GM21423 (cell line): ENCODE data around the gene DDX6.
A peak's percentile ranks its signal among the peaks of the same experiment; 100 is the strongest.
"Not testable (repeated sequence)": the region's sequence is repeated elsewhere in the genome, so short reads cannot be mapped to it uniquely, and the experiment has no call there.

Experiments
- ATAC-seq: cut with Tn5 transposase; IDR thresholded peaks from one replicate; pipeline ENCODE4 v1.9.1; 2021; ENCODE audit warnings: mild to moderate bottlenecking, moderate library complexity; ENCODE audit not compliant: unreplicated experiment

The DDX6 gene

GRCh38 chr11:118791111-118791960 is at the start of gene DDX6:
Gene DDX6 (minus strand): TSS chr11:118791164. CDS start chr11:118786251, 4,913 bp downstream.
- ATAC-seq, result peak; percentile 38

- peak; percentile 71 for ATAC-seq
Measured at GRCh38 chr11:118838905-118839553, 48.1 kb upstream of the DDX6 start.

GRCh38 chr11:118837868-118838267 is 46.9 kb upstream of the DDX6 start:
- ATAC-seq, result no peak

GRCh38 chr11:118834427-118835028 is 43.6 kb upstream of the DDX6 start:
- no peak for ATAC-seq

GRCh38 chr11:118827118-118827517 is 36.2 kb upstream of the DDX6 start:
- ATAC-seq, result no peak

GRCh38 chr11:118822936-118823510 is 32.1 kb upstream of the DDX6 start:
- ATAC-seq, result not testable (repeated sequence)

GRCh38 chr11:118820412-118821357 is 29.7 kb upstream of the DDX6 start:
- peak; percentile 88 for ATAC-seq

GRCh38 chr11:118820025-118820379 is 29.0 kb upstream of the DDX6 start:
- ATAC-seq, result not testable (repeated sequence)

GRCh38 chr11:118819334-118820024 is 28.5 kb upstream of the DDX6 start:
- ATAC-seq, result no peak

GRCh38 chr11:118818130-118818529 is 27.2 kb upstream of the DDX6 start:
- no peak for ATAC-seq

GRCh38 chr11:118813551-118813950 is 22.6 kb upstream of the DDX6 start:
- ATAC-seq, result no peak

- ATAC-seq, result no peak
Measured at GRCh38 chr11:118812485-118812884, 21.5 kb upstream of the DDX6 start.

- ATAC-seq, result no peak
Measured at GRCh38 chr11:118807800-118808778, 17.1 kb upstream of the DDX6 start.

GRCh38 chr11:118806400-118806799 is 15.4 kb upstream of the DDX6 start:
- no peak for ATAC-seq

GRCh38 chr11:118804094-118804493 is 13.1 kb upstream of the DDX6 start:
- ATAC-seq, result no peak

GRCh38 chr11:118799372-118799771 is 8.4 kb upstream of the DDX6 start:
- no peak for ATAC-seq

- no peak for ATAC-seq
Measured at GRCh38 chr11:118797510-118797909, 6.5 kb upstream of the DDX6 start.

GRCh38 chr11:118792570-118793124 is 1.7 kb upstream of the DDX6 start:
- ATAC-seq, result peak; percentile 58
